ENCODE data around the gene SYT9.
"Not testable (repeated sequence)": the region's sequence is repeated elsewhere in the genome, so short reads cannot be mapped to it uniquely, and the experiment has no call there.

Gene SYT9

GRCh38 chr11:7299393-7299792 lies 47.7 kb downstream of the SYT9 start:
- Mint-ChIP-seq H3K27me3 (peaks cover 4% of the 10 kb centered on the region), H3K36me3 (ENCODE audit: low read depth) (no peaks in the 10 kb centered on the region), H3K4me3 (no peak overlapping the region), H3K9me3 (no peaks in the 10 kb centered on the region), H3K27ac (no peak overlapping the region), H3K4me1 (ENCODE audit: low read depth) (no peaks in the 10 kb centered on the region)

- H3K4me3 Mint-ChIP-seq, result no peak overlapping the region
- no peaks in the 10 kb centered on the region for H3K4me1 Mint-ChIP-seq (ENCODE audit: low read depth)
- H3K27me3 Mint-ChIP-seq, result peaks cover 4% of the 10 kb centered on the region
- H3K27ac Mint-ChIP-seq, result no peak overlapping the region
- H3K9me3 Mint-ChIP-seq, result no peaks in the 10 kb centered on the region
- H3K36me3 Mint-ChIP-seq (ENCODE audit: low read depth), result no peaks in the 10 kb centered on the region
Observed at GRCh38 chr11:7300281-7300680, 48.6 kb downstream of the SYT9 start.

GRCh38 chr11:7303146-7303545 lies 51.4 kb downstream of the SYT9 start:
- Mint-ChIP-seq H3K9me3 (no peaks in the 10 kb centered on the region), H3K4me1 (ENCODE audit: low read depth) (no peaks in the 10 kb centered on the region), H3K27me3 (peaks cover 11% of the 10 kb centered on the region), H3K4me3 (no peak overlapping the region), H3K27ac (no peak overlapping the region), H3K36me3 (ENCODE audit: low read depth) (no peaks in the 10 kb centered on the region)

- H3K27ac Mint-ChIP-seq, result no peak overlapping the region
- H3K4me3 Mint-ChIP-seq, result no peak overlapping the region
- no peaks in the 10 kb centered on the region for H3K4me1 Mint-ChIP-seq (ENCODE audit: low read depth)
- H3K36me3 Mint-ChIP-seq (ENCODE audit: low read depth), result no peaks in the 10 kb centered on the region
- H3K27me3 Mint-ChIP-seq, result peaks cover 11% of the 10 kb centered on the region
- no peaks in the 10 kb centered on the region for H3K9me3 Mint-ChIP-seq
Observed at GRCh38 chr11:7306900-7307299, 55.2 kb downstream of the SYT9 start.

- Mint-ChIP-seq H3K9me3 (no peaks in the 10 kb centered on the region), H3K27me3 (peaks cover 7% of the 10 kb centered on the region), H3K27ac (no peak overlapping the region), H3K36me3 (ENCODE audit: low read depth) (no peaks in the 10 kb centered on the region), H3K4me1 (ENCODE audit: low read depth) (no peaks in the 10 kb centered on the region), H3K4me3 (no peak overlapping the region)
Observed at GRCh38 chr11:7307836-7308235, 56.1 kb downstream of the SYT9 start.

GRCh38 chr11:7311903-7312302 lies 60.2 kb downstream of the SYT9 start:
- H3K9me3 Mint-ChIP-seq, result peaks cover 2% of the 10 kb centered on the region
- no peak overlapping the region for H3K4me3 Mint-ChIP-seq
- peaks cover under 1% of the 10 kb centered on the region for H3K27me3 Mint-ChIP-seq
- no peak overlapping the region for H3K27ac Mint-ChIP-seq
- no peaks in the 10 kb centered on the region for H3K4me1 Mint-ChIP-seq (ENCODE audit: low read depth)
- no peaks in the 10 kb centered on the region for H3K36me3 Mint-ChIP-seq (ENCODE audit: low read depth)

- Mint-ChIP-seq H3K27ac (no peak overlapping the region), H3K4me3 (no peak overlapping the region), H3K9me3 (peaks cover 3% of the 10 kb centered on the region), H3K4me1 (ENCODE audit: low read depth) (no peaks in the 10 kb centered on the region), H3K36me3 (ENCODE audit: low read depth) (no peaks in the 10 kb centered on the region), H3K27me3 (no peaks in the 10 kb centered on the region)
Observed at GRCh38 chr11:7314811-7315604, 63.3 kb downstream of the SYT9 start.

GRCh38 chr11:7319501-7319900 lies 67.8 kb downstream of the SYT9 start:
- H3K27ac Mint-ChIP-seq, result no peak overlapping the region
- H3K27me3 Mint-ChIP-seq, result peaks cover 9% of the 10 kb centered on the region
- H3K4me3 Mint-ChIP-seq, result no peak overlapping the region
- H3K9me3 Mint-ChIP-seq, result peaks cover 3% of the 10 kb centered on the region
- no peaks in the 10 kb centered on the region for H3K36me3 Mint-ChIP-seq (ENCODE audit: low read depth)
- H3K4me1 Mint-ChIP-seq (ENCODE audit: low read depth), result no peaks in the 10 kb centered on the region

GRCh38 chr11:7320306-7320705 lies 68.6 kb downstream of the SYT9 start:
- Mint-ChIP-seq H3K4me3 (no peak overlapping the region), H3K27ac (no peak overlapping the region), H3K9me3 (peaks cover 3% of the 10 kb centered on the region), H3K4me1 (ENCODE audit: low read depth) (no peaks in the 10 kb centered on the region), H3K36me3 (ENCODE audit: low read depth) (no peaks in the 10 kb centered on the region), H3K27me3 (peaks cover 9% of the 10 kb centered on the region)

- H3K9me3 Mint-ChIP-seq, result peaks cover 3% of the 10 kb centered on the region
- H3K4me1 Mint-ChIP-seq (ENCODE audit: low read depth), result no peaks in the 10 kb centered on the region
- no peak overlapping the region for H3K27ac Mint-ChIP-seq
- H3K27me3 Mint-ChIP-seq, result peaks cover 9% of the 10 kb centered on the region
- H3K4me3 Mint-ChIP-seq, result no peak overlapping the region
- H3K36me3 Mint-ChIP-seq (ENCODE audit: low read depth), result no peaks in the 10 kb centered on the region
Observed at GRCh38 chr11:7321473-7322450, 70.1 kb downstream of the SYT9 start.

GRCh38 chr11:7332451-7332850 lies 80.7 kb downstream of the SYT9 start:
- Mint-ChIP-seq H3K27ac (no peak overlapping the region), H3K36me3 (ENCODE audit: low read depth) (no peaks in the 10 kb centered on the region), H3K27me3 (peaks cover 19% of the 10 kb centered on the region), H3K9me3 (no peaks in the 10 kb centered on the region), H3K4me3 (no peak overlapping the region), H3K4me1 (ENCODE audit: low read depth) (no peaks in the 10 kb centered on the region)

- H3K4me1 Mint-ChIP-seq (ENCODE audit: low read depth), result no peaks in the 10 kb centered on the region
- peaks cover 19% of the 10 kb centered on the region for H3K27me3 Mint-ChIP-seq
- no peaks in the 10 kb centered on the region for H3K36me3 Mint-ChIP-seq (ENCODE audit: low read depth)
Observed at GRCh38 chr11:7332962-7333361, 81.3 kb downstream of the SYT9 start.

GRCh38 chr11:7335442-7335841 lies 83.7 kb downstream of the SYT9 start:
- H3K27me3 Mint-ChIP-seq, result peaks cover 16% of the 10 kb centered on the region
- not testable (repeated sequence) for H3K36me3 Mint-ChIP-seq (ENCODE audit: low read depth)

More at GRCh38 chr11:7332962-7333361, 81.3 kb downstream of the SYT9 start:
- Mint-ChIP-seq H3K27ac (no peak overlapping the region), H3K4me3 (no peak overlapping the region), H3K9me3 (no peaks in the 10 kb centered on the region)

GRCh38 chr11:7341551-7341950 lies 89.8 kb downstream of the SYT9 start:
- peaks cover 24% of the 10 kb centered on the region for H3K27me3 Mint-ChIP-seq
- no peaks in the 10 kb centered on the region for H3K4me1 Mint-ChIP-seq (ENCODE audit: low read depth)
- H3K4me3 Mint-ChIP-seq, result no peak overlapping the region
- no peaks in the 10 kb centered on the region for H3K9me3 Mint-ChIP-seq
- no peak overlapping the region for H3K27ac Mint-ChIP-seq
- H3K36me3 Mint-ChIP-seq (ENCODE audit: low read depth), result no peaks in the 10 kb centered on the region

More at GRCh38 chr11:7335442-7335841, 83.7 kb downstream of the SYT9 start:
- H3K4me3 Mint-ChIP-seq; H3K4me1 Mint-ChIP-seq (ENCODE audit: low read depth); H3K9me3 Mint-ChIP-seq; H3K27ac Mint-ChIP-seq: not testable (repeated sequence)
